Breast epithelium (tissue), 3 donors: ENCODE results near the gene LIM2.

Experiments used
- CTCF ChIP-seq, 3 donors: fragments of 450-650 bp; IDR thresholded peaks; one replicate each; pipeline ENCODE4 v1.5.1; 2016 to 2017; ENCODE audit warnings: antibody characterized with exemption in 3 of 3, mild to moderate bottlenecking in 3 of 3, moderate library complexity in 3 of 3
- POLR2A ChIP-seq: fragments of 450-650 bp; IDR thresholded peaks from one replicate; pipeline ENCODE4 v1.6.1; 2016; ENCODE audit warnings: antibody characterized with exemption, mild to moderate bottlenecking, moderate library complexity

- peak in 2 of 3 donors; percentile 75 to 94 for TF ChIP-seq CTCF (IDR thresholded peaks at IDR 0.05)
- no peak for TF ChIP-seq POLR2A
Measured at GRCh38 chr19:51422053-51422448, 34.3 kb upstream of the LIM2 start.
